Lung (tissue), 12 donors: ENCODE measurements around the gene NAGPA. TPM values are rescaled to one million over a fixed set of nuclear protein-coding genes. Genes with fewer than 3 reads are reported as not detected.
"Not testable (repeated sequence)": the region's sequence is repeated elsewhere in the genome, so short reads cannot be mapped to it uniquely, and the experiment has no call there.

Experiments
- ATAC-seq: fragments of 200-7000 bp; cut with Tn5 transposase; one replicate; pipeline ENCODE4 v1.9.1; 2020; ENCODE audit warnings: moderate number of reproducible peaks; ENCODE audit not compliant: insufficient read depth, low FRiP score
- DNase-seq, 3 donors: peaks; one replicate each; pipeline ENCODE4 v3.0.0-alpha.2; 2013 to 2017
- H3K27ac ChIP-seq, 2 donors: one replicate each; pipeline ENCODE4 v1.5.1; 2013; ENCODE audit warnings: mild to moderate bottlenecking in 2 of 2, moderate library complexity in 2 of 2, control low read depth in 1 of 2, inconsistent platforms in 1 of 2, low read depth in 1 of 2, low read length in 1 of 2
- H3K27me3 ChIP-seq, 3 donors: one replicate each; pipeline ENCODE4 v1.5.1; 2013; ENCODE audit warnings: low read length in 2 of 3; ENCODE audit not compliant: control insufficient read depth in 3 of 3, insufficient read depth in 3 of 3
- H3K36me3 ChIP-seq, 4 donors: one replicate each; pipeline ENCODE4 v1.5.1; 2013; ENCODE audit warnings: low read length in 4 of 4, mild to moderate bottlenecking in 1 of 4, moderate library complexity in 1 of 4; ENCODE audit not compliant: control insufficient read depth in 4 of 4, insufficient read depth in 4 of 4
- H3K4me1 ChIP-seq, 5 donors: one replicate each; pipeline ENCODE4 v1.5.1; 2013; ENCODE audit warnings: low read length in 5 of 5, mild to moderate bottlenecking in 2 of 5, moderate library complexity in 1 of 5; ENCODE audit not compliant: control insufficient read depth in 5 of 5, insufficient read depth in 5 of 5
- H3K4me3 ChIP-seq: one replicate; pipeline ENCODE4 v1.5.1; 2013; ENCODE audit warnings: mild to moderate bottlenecking, control low read depth, moderate library complexity
- H3K9ac ChIP-seq, 2 donors: one replicate each; pipeline ENCODE4 v1.5.1; 2013; ENCODE audit warnings: low read length in 2 of 2, control low read depth in 1 of 2; ENCODE audit not compliant: insufficient read depth in 1 of 2
- H3K9me3 ChIP-seq, 4 donors: one replicate each; pipeline ENCODE4 v1.5.1; 2013; ENCODE audit warnings: low read length in 3 of 4, mild to moderate bottlenecking in 1 of 4, moderate library complexity in 1 of 4; ENCODE audit not compliant: control insufficient read depth in 4 of 4, insufficient read depth in 3 of 4
- WGBS, 2 donors: extraction: QIAGEN DNeasy Blood & Tissue Kit; methylation state at CpG; one replicate each; pipeline ENCODE4 v1.1.7; 2013; 5-methylcytosine and 5-hydroxymethylcytosine counted together
- polyA plus RNA-seq, 2 donors: library from polyadenylated mRNA; stranded (reverse); fragments of 200-250 nt; gene quantifications; one replicate each; pipeline ENCODE4 v1.2.1, GENCODE V29; 2013
- total RNA-seq, 2 donors: library from RNA; depleted of rRNA in 1 of 2; stranded (reverse); fragments of >200 nt in 1 of 2; gene quantifications; one replicate each; pipeline ENCODE4 v1.2.1, GENCODE V29; 2014 to 2021
- TF ChIP-seq, protein P1 (sequence below): IDR thresholded peaks from 2 replicates; pipeline ENCODE4 v1.5.1; 2012; ENCODE audit warnings: mild to moderate bottlenecking; ENCODE audit errors: control extremely low read depth, extremely low read depth
- donor health status: control.
- donor health status: control.
- donor health status: Bipolar disorder and iron deficiency.
- donor health status: healthy.
- donor health status: DM: yes; HTN: yes; CAD: no.

NAGPA gene
- total and polyA plus RNA-seq, 4 donors: 7.8 to 20.3 (median 12.5) TPM

DNA sequence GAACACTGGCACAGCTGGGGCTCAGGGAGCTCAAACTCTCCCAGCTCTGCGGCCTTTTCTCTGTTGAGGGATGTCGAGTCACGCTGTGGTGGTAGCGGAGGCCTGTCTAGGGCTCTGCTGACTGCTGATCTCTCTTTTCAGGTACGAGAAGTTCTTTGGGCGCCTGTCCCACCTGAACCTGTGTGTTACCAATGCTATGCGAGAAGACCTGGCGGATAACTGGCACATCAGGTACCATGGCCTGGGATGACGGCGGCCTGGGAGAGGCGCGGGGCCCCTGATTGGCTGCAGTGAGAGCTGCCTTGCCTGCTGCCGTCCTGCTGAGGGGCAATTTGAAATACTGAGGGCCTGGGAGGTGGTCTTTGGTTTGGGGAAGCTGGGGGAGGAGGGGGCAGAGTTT, 43.6 kb upstream of the NAGPA start:
- H3K36me3 ChIP-seq: peaks cover 3 to 34% (median 11%) of the 10 kb centered on the region in 4 donors
- peaks cover 0 to 6% (median 0%) of the 10 kb centered on the region in 5 donors for H3K4me1 ChIP-seq
- no peak overlapping the region for H3K4me3 ChIP-seq
- no peaks in the 10 kb centered on the region for H3K9me3 ChIP-seq
- no peak for DNase-seq
- TF ChIP-seq, protein P1, sequence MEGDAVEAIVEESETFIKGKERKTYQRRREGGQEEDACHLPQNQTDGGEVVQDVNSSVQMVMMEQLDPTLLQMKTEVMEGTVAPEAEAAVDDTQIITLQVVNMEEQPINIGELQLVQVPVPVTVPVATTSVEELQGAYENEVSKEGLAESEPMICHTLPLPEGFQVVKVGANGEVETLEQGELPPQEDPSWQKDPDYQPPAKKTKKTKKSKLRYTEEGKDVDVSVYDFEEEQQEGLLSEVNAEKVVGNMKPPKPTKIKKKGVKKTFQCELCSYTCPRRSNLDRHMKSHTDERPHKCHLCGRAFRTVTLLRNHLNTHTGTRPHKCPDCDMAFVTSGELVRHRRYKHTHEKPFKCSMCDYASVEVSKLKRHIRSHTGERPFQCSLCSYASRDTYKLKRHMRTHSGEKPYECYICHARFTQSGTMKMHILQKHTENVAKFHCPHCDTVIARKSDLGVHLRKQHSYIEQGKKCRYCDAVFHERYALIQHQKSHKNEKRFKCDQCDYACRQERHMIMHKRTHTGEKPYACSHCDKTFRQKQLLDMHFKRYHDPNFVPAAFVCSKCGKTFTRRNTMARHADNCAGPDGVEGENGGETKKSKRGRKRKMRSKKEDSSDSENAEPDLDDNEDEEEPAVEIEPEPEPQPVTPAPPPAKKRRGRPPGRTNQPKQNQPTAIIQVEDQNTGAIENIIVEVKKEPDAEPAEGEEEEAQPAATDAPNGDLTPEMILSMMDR: no peak
- ATAC-seq: no peak
- WGBS, 2 donors: 97% methylated on average over 13 of the region's 13 CpGs
- H3K27me3 ChIP-seq: no peaks in the 10 kb centered on the region
- H3K27ac ChIP-seq: no peak overlapping the region
- H3K9ac ChIP-seq: no peak overlapping the region

- H3K27me3 ChIP-seq: no peaks in the 10 kb centered on the region
- TF ChIP-seq, protein P1: no peak
- H3K9ac ChIP-seq: no peak overlapping the region
- ATAC-seq (no peak), DNase-seq (no peak)
- no peaks in the 10 kb centered on the region for H3K9me3 ChIP-seq
- 86 to 92% methylated on average over 5 of the region's 5 CpGs for WGBS, 2 donors
- H3K36me3 ChIP-seq: peaks cover 3 to 32% (median 11%) of the 10 kb centered on the region in 4 donors
- peaks cover 0 to 10% (median 0%) of the 10 kb centered on the region in 5 donors for H3K4me1 ChIP-seq
- H3K4me3 ChIP-seq: no peak overlapping the region
- H3K27ac ChIP-seq: no peak overlapping the region
These were observed 41.9 kb upstream of the NAGPA start for GRCh38 chr16:5075637-5076036.

DNA sequence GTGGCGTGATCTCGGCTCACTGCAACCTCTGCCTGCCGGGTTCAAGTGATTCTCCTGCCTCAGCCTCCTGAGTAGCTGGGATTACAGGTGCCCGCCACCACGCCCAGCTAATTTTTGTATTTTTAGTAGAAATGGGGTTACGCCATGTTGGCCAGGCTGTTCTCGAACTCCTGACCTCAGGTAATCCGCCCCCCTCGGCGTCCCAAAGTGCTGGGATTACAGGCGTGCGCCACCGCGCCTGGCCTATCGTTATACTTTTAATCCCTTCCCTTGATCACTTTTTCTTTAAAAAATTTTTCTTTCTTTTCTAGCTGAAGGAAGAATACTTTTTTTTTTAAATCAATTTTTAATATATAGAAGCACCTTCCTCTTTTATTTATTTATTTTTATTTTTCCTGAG, 40.0 kb upstream of the NAGPA start:
- peaks cover 3 to 26% (median 11%) of the 10 kb centered on the region in 4 donors for H3K36me3 ChIP-seq
- not testable (repeated sequence) for H3K4me3 ChIP-seq, H3K27me3 ChIP-seq, H3K27ac ChIP-seq, H3K9me3 ChIP-seq, ATAC-seq, H3K9ac ChIP-seq, DNase-seq, H3K4me1 ChIP-seq
- WGBS, 2 donors: 96 to 97% methylated on average over 15 of the region's 15 CpGs

DNA sequence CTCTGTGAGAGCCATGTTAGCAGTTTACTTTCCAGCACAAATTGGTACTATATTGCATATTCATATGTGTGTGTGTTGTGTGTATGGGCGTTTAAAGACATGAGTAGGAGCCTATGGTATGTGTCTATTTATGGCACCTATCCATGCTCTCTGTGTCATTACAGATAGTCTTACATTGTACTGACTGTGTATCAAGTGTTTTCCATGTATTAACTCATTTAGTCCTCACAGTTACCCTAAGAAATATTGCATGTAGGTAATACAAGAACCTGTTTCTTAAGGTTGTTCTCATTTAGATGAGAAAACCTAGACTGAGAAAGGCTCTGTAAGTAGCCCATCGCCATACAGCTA, 39.5 kb upstream of the NAGPA start:
- H3K9ac ChIP-seq: no peak overlapping the region
- no peaks in the 10 kb centered on the region for H3K27me3 ChIP-seq
- DNase-seq (no peak), ATAC-seq (no peak)
- H3K27ac ChIP-seq: no peak overlapping the region
- H3K9me3 ChIP-seq: no peaks in the 10 kb centered on the region
- H3K36me3 ChIP-seq: peaks cover 3 to 22% (median 11%) of the 10 kb centered on the region in 4 donors
- H3K4me1 ChIP-seq: peaks cover 0 to 10% (median 0%) of the 10 kb centered on the region in 5 donors
- TF ChIP-seq, protein P1: no peak
- H3K4me3 ChIP-seq: no peak overlapping the region
- 84 to 92% methylated on average over 2 of the region's 2 CpGs for WGBS, 2 donors
